GM19239 (cell line): ENCODE data around the gene MUC22.

Experiments used
- DNase-seq: peaks from one replicate; pipeline ENCODE4 v3.0.0; 2011; ENCODE audit warnings: low spot score; ENCODE audit not compliant: insufficient read length
- FAIRE-seq: peaks from 2 replicates; lab custom pipeline; 2011; peaks lifted over from hg19 to GRCh38; lab: Jason Lieb, UNC

MUC22 gene

DNA sequence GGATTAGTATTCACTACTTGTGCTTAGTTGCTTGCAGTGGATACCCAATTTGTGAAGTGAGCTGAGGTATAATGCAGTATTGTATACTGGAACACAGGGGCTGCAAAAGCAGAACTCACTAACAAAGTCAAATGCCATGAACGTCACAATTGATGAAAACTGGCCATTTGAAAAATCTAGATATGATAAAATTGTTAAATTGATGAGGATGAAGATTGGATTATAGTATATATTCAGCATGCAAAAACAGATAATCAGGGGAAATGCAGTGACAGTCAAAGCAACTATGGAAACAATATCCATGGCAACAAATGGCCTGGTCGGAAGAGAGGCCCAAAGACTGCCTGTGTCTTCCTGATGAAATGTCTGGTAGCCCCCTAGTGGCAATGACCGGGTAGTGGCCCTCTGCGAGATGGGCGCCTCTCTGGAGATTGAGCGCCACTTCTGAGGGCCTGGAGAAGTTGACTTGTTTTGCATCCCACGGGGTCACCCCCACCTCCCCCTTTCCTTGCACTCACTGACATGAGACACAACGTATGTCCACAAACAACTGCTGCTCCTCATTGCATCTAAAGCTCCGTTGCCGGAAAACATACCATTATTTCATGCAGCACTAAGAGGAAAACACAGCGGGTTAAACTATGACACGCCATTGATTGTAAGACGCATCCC, 58.5 kb downstream of the MUC22 start:
- peak; percentile 63 for FAIRE-seq
- peak; percentile 83 for DNase-seq

DNA sequence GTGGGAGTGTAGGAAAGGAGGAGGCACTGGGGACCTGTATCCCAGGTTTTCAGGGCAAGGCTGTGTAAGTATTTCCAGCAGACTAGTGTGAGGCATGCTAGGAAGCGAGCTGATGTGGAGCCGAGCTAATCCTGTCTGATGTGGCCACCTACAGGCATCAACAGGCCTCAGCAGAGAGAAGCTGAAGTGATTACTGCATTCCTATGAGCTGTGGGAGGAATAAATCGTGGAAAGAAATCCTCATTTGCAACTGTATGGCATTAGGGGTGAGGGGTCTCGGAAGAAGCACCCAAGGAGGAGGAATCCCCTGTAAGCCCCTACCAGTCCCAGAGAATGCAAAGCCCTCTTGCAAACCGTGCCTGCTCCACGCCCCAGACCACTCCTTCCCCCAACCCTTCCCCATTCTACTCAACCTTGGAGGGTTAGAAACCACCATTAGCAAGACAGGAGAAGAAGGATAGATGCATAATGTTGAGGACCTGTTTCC, 60.5 kb downstream of the MUC22 start:
- FAIRE-seq (no peak), DNase-seq (no peak)

DNA sequence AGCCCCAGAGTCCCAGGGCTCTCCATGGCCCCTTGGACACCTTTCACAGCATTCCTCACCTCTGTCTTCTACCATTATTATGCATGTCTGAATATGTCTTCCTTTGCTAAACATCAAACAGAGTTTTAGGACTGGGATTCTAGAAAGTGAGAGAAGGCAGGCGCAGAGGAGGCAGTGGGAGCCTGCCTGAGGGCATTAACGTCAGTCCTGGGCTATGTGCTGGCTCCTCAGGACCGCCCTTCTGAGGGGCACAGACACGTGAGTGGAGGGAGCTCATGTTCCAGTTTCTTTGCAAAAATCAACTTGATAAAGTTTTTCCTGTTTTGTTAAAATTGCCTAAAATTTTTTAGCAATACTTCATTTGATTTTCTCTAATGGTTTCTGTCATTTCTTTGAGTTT, 64.1 kb downstream of the MUC22 start:
- no peak for FAIRE-seq
- no peak for DNase-seq

DNA sequence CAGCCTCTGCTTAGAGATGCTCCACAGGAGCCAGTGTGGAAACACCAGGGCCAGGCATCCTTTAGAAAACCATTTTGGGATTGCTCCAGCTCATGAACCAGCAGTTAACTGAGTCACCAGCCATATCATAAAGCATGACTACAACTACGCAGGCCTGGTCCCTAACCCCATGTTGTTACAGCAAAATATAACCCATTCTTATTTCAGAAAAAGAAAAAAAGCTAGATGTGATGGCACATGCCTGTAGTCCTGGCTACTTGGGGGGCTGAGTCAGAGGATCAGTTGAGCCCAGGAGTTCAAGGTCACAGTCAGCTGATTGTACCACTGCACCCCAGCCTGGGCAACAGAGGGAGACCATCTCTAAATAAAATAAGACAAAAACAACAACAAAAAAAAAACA, 65.3 kb downstream of the MUC22 start:
- no peak for DNase-seq
- FAIRE-seq = no peak

DNA sequence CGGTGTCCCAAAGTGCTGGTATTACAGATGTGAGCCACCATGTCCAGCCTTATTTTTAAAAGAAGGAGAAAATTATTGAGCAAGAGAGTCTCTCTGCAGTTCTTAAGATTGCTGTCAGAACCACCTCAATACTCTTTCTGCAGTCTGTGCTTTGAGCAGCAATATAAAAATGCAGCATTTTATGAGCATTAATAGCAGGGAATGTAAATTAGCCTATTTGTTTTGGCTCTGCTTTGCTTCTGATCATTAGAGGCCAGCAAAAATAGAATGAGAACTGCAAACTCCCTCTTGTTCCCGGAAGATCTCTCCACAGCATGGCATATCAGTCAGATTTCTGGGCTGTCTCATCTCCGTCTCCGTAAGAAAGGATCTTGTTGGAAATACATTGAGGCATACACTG, 66.3 kb downstream of the MUC22 start:
- FAIRE-seq = no peak
- DNase-seq = no peak

DNA sequence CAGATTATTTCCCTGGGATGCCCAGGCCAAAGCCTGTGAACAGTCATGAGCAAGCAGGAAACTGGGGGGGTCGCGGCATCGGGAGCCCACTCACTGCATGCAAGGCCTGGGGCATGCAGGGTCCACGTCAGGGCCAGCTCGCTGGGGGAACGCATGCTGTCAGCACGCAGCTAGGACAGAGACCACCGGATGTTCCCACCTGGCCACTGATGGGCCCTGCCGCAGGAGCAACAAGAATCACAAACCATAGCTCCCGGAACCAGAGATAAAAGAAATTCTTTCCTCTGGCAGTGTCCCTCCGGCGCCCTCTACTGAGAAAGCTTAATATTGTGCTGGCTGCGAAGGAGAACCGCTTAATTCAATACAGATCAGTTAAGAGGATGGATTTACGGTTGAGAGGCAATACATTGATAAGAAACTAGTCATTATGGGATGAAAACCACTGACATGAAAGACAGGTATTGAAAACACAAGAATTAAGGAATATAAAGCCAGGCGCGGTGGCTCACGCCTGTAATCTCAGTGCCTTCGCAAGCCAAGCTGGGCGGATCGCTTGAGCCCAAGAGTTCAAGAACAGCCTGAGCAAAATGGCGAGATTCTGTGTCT, 69.5 kb downstream of the MUC22 start:
- DNase-seq (peak; percentile 32), FAIRE-seq (peak; percentile 45)

DNA sequence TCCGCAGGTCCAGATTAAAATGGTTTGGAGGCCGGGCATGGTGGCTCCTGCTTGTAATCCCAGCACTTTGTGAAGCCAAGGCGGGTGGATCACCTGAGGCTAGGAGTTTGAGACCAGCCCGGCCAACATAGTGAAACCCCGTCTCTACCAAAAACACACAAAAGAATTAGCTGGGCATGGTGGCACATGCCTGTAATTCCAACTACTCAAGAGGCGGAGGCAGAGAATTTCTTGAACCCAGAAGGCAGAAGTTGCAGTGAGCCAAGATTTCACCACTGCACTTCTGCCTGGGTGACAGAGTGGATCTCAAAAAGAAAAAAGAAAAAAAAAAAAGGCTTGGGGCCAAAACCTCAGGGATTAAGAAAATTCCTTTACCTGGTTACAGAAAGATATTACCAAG, 71.6 kb downstream of the MUC22 start:
- FAIRE-seq (no peak), DNase-seq (no peak)

DNA sequence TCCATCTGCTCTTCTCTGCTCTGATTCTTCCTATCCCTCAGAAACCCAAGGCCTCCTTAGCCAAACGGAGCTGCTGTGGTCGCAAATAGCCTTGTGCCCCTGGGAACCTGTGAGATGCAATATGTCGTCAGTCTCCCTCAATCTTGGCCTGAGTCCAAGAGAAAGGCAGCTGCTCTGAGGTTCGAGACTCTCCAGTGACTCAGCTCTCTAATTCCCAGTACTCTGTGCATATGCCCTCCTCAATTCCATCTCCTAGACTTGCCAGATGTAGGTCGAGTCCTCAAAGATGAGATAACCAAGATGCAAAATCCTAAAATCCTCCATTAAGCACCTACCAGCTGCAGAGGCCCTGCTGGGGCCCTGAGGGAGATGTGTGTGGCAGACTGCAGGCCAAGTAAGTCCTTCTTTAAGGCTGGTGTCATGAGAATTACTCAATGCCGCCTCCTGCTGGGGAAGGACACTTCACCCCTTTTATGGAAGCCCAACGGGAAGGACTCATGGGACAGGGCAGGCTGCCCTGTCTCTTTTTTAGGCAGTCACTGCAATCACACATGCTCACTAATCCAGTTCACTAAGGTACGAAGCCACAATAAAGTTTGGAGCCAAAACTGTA, 73.6 kb downstream of the MUC22 start:
- no peak for FAIRE-seq
- DNase-seq = no peak
